Lower leg skin (tissue), 3 donors: ENCODE results near the gene KLK7.

Experiments used
- POLR2A ChIP-seq, 2 donors: fragments of 450-650 bp; IDR thresholded peaks; one replicate each; pipeline ENCODE4 v1.6.1; 2016 to 2017; ENCODE audit warnings: antibody characterized with exemption in 2 of 2, mild to moderate bottlenecking in 1 of 2, moderate library complexity in 1 of 2
- TF ChIP-seq, protein P1 (sequence below), 3 donors: fragments of 450-650 bp; IDR thresholded peaks; one replicate each; pipeline ENCODE4 v1.5.1; 2016; ENCODE audit warnings: antibody characterized with exemption in 3 of 3, mild to moderate bottlenecking in 3 of 3, moderate library complexity in 2 of 3

DNA sequence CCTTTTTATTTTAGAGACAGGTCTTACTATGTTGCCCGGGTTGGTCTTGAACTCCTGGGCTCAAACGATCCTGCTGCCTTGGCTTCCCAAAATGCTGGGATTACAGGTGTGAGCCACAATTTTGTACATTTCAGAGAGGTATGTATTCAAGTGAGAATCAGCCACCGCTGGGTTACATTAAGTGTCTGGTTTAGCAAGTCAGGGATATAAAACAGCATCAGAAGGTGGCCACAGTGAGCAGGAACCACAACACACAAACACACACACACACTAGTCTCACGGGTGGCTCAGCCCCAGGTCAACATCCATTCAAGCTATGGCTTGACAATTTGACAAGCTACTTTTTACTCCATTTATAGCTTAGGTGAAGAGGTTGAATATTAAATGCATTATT, 51.0 kb downstream of the KLK7 start:
- TF ChIP-seq, protein P1, sequence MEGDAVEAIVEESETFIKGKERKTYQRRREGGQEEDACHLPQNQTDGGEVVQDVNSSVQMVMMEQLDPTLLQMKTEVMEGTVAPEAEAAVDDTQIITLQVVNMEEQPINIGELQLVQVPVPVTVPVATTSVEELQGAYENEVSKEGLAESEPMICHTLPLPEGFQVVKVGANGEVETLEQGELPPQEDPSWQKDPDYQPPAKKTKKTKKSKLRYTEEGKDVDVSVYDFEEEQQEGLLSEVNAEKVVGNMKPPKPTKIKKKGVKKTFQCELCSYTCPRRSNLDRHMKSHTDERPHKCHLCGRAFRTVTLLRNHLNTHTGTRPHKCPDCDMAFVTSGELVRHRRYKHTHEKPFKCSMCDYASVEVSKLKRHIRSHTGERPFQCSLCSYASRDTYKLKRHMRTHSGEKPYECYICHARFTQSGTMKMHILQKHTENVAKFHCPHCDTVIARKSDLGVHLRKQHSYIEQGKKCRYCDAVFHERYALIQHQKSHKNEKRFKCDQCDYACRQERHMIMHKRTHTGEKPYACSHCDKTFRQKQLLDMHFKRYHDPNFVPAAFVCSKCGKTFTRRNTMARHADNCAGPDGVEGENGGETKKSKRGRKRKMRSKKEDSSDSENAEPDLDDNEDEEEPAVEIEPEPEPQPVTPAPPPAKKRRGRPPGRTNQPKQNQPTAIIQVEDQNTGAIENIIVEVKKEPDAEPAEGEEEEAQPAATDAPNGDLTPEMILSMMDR (IDR thresholded peaks at IDR 0.05): no peak
- no peak for TF ChIP-seq POLR2A (IDR thresholded peaks at IDR 0.05)
